ENCODE data around the gene MYCBP2.

MYCBP2 gene

DNA sequence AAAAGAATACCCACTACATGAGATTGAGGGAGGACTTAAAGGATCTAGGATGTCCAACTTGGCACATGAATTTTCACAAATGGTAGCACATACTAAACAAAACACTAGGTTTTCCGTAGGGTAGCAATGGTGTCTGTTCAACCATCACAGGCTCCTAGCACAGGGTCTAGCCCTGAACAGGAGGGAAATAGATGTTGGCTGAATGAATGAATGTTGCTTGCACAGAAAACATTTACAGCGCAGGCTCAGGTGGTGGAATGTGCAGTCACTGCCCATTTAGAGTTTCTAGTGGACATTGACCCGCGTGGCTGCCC is 1.9 kb upstream of the MYCBP2 start:
- Histone ChIP-seq H3K4me1 (ENCODE audit: control insufficient read depth, insufficient read depth, low read depth, low read length) (peaks cover 2% of the 10 kb centered on the region), H4K8ac (ENCODE audit: low read length) (no peak overlapping the region), H3K27ac (ENCODE audit: low read length, poor library complexity, severe bottlenecking) (peak overlapping the region; percentile 85), H2AK5ac (ENCODE audit: low read length, severe bottlenecking) (no peak overlapping the region), H3K9ac (ENCODE audit: low read length) (peak overlapping the region; percentile 85), H3K23ac (ENCODE audit: low read length in 2 of 2) (no peak overlapping the region), H2BK5ac (ENCODE audit: low read depth, low read length, poor library complexity, severe bottlenecking) (no peak overlapping the region), H2BK12ac (ENCODE audit: low read length in 2 of 2) (no peak overlapping the region), H2BK120ac (ENCODE audit: low read depth, low read length) (no peak overlapping the region), H3K36me3 (ENCODE audit: control insufficient read depth in 1 of 2, insufficient read depth in 2 of 2, low read depth in 1 of 2, low read length in 2 of 2) (no peaks in the 10 kb centered on the region), H3K27me3 (ENCODE audit: control insufficient read depth in 1 of 2, insufficient read depth in 1 of 2, low read length in 2 of 2) (no peaks in the 10 kb centered on the region), H3K18ac (ENCODE audit: low read depth in 1 of 2, low read length in 2 of 2) (peak overlapping the region in 1 of 2 experiments; percentile 54), H3K79me1 (replicated peaks; ENCODE audit: low read length, poor library complexity, severe bottlenecking) (peaks cover 6% of the 10 kb centered on the region), H2BK15ac (ENCODE audit: low read depth, poor library complexity, severe bottlenecking) (no peak overlapping the region), H3K4me3 (ENCODE audit: insufficient read depth in 1 of 2, low read depth in 1 of 2, low read length in 2 of 2) (peak overlapping the region in 1 of 2 experiments; percentile 94), H3K14ac (ENCODE audit: low read length in 2 of 2) (no peak overlapping the region), H3K4ac (ENCODE audit: low read depth in 1 of 2, low read length in 2 of 2) (no peak overlapping the region), H3K9me3 (ENCODE audit: control insufficient read depth, low read length) (no peaks in the 10 kb centered on the region), H3K4me2 (ENCODE audit: low read length, poor library complexity, severe bottlenecking) (peak overlapping the region; percentile 79), H4K91ac (ENCODE audit: low read length) (no peak overlapping the region), H2AFZ (ENCODE audit: low read depth, low read length) (peak overlapping the region; percentile 36)
- no peak for DNase-seq
- WGBS, result 6% methylated on average over 4 of the region's 4 CpGs

DNA sequence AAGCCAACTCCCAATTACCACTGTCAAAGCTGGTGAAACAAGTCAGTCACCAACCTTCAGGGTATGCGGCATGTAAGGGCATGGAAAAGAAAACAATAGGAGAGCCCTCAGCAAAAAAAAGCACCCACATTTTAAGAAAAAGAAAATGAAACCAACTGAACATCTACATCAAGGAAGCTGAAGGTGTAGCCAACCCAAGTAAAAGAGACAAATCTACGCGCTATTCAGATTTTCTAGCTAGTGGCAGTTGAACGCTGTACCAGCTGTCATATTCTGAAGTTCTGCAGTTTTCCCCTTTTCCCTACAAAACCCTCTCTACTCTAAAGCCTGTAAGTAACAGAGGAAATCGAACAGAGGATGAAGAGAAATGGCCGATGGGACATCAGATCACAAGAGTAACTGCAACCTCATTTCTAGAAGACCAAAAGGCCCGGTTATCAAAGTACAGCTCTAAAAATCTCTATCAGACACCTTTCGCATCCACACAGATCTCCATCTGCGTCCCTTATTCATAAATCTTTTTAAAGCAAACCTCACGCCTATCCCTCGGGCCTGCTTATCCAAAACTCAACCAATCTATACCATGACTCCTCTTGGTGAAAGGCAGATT is 1.4 kb downstream of the MYCBP2 start:
- Histone ChIP-seq H2BK5ac (ENCODE audit: low read depth, low read length, poor library complexity, severe bottlenecking) (no peak overlapping the region), H3K27ac (ENCODE audit: low read length, poor library complexity, severe bottlenecking) (no peak overlapping the region)

DNA sequence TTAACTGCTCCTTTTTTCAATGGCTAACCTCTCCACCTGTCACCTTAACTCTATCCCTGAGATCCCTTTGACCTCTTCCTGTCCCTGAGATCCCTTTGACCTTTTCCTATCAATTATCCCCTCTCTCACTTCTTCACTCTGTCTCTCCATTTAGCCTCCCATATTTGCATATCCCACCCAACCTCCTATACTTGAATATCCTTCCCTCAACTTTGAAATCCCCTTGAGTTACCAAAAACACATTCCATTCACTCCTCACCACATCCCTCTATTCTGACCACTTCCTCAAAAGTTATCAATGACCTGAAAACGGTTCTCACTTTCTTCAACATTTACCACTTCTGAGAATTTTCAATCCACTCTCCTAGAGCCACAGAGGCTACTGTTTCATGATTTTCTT is 3.0 kb downstream of the MYCBP2 start:
- no peak overlapping the region for H3K4ac ChIP-seq (ENCODE audit: low read depth in 1 of 2, low read length in 2 of 2)
- peaks cover 17% of the 10 kb centered on the region for H3K79me1 ChIP-seq (replicated peaks; ENCODE audit: low read length, poor library complexity, severe bottlenecking)
- no peak overlapping the region for H2AK5ac ChIP-seq (ENCODE audit: low read length, severe bottlenecking)
- no peak overlapping the region for H3K27ac ChIP-seq (ENCODE audit: low read length, poor library complexity, severe bottlenecking)
- H3K23ac ChIP-seq (ENCODE audit: low read length in 2 of 2), result no peak overlapping the region
- H3K18ac ChIP-seq (ENCODE audit: low read depth in 1 of 2, low read length in 2 of 2), result no peak overlapping the region
- no peak for DNase-seq
- no peaks in the 10 kb centered on the region for H3K27me3 ChIP-seq (ENCODE audit: control insufficient read depth in 1 of 2, insufficient read depth in 1 of 2, low read length in 2 of 2)
- peaks cover 6% of the 10 kb centered on the region for H3K4me1 ChIP-seq (ENCODE audit: control insufficient read depth, insufficient read depth, low read depth, low read length)
- H2BK5ac ChIP-seq (ENCODE audit: low read depth, low read length, poor library complexity, severe bottlenecking), result no peak overlapping the region
- no peak overlapping the region for H2BK15ac ChIP-seq (ENCODE audit: low read depth, poor library complexity, severe bottlenecking)
- no peak overlapping the region for H3K4me2 ChIP-seq (ENCODE audit: low read length, poor library complexity, severe bottlenecking)
- H2BK120ac ChIP-seq (ENCODE audit: low read depth, low read length), result no peak overlapping the region
- H4K91ac ChIP-seq (ENCODE audit: low read length), result no peak overlapping the region
- H3K36me3 ChIP-seq (ENCODE audit: control insufficient read depth in 1 of 2, insufficient read depth in 2 of 2, low read depth in 1 of 2, low read length in 2 of 2), result no peaks in the 10 kb centered on the region
- peak overlapping the region in 1 of 2 experiments; percentile 90 for H3K4me3 ChIP-seq (ENCODE audit: insufficient read depth in 1 of 2, low read depth in 1 of 2, low read length in 2 of 2)
- no peak overlapping the region for H3K14ac ChIP-seq (ENCODE audit: low read length in 2 of 2)
- 82% methylated on average over 1 of the region's 1 CpG for WGBS
- H3K9me3 ChIP-seq (ENCODE audit: control insufficient read depth, low read length), result no peaks in the 10 kb centered on the region
- no peak overlapping the region for H3K9ac ChIP-seq (ENCODE audit: low read length)
- no peak overlapping the region for H4K8ac ChIP-seq (ENCODE audit: low read length)
- no peak overlapping the region for H2BK12ac ChIP-seq (ENCODE audit: low read length in 2 of 2)
- no peak overlapping the region for H2AFZ ChIP-seq (ENCODE audit: low read depth, low read length)

More for the DNA sequence above, 1.4 kb downstream of the MYCBP2 start:
- Histone ChIP-seq H3K79me1 (replicated peaks; ENCODE audit: low read length, poor library complexity, severe bottlenecking) (peaks cover 8% of the 10 kb centered on the region), H3K4ac (ENCODE audit: low read depth in 1 of 2, low read length in 2 of 2) (no peak overlapping the region), H4K8ac (ENCODE audit: low read length) (no peak overlapping the region), H2BK120ac (ENCODE audit: low read depth, low read length) (no peak overlapping the region), H3K23ac (ENCODE audit: low read length in 2 of 2) (no peak overlapping the region), H2BK12ac (ENCODE audit: low read length in 2 of 2) (no peak overlapping the region), H3K27me3 (ENCODE audit: control insufficient read depth in 1 of 2, insufficient read depth in 1 of 2, low read length in 2 of 2) (no peaks in the 10 kb centered on the region), H3K4me2 (ENCODE audit: low read length, poor library complexity, severe bottlenecking) (peak overlapping the region; percentile 39), H3K14ac (ENCODE audit: low read length in 2 of 2) (no peak overlapping the region), H2AK5ac (ENCODE audit: low read length, severe bottlenecking) (no peak overlapping the region), H2AFZ (ENCODE audit: low read depth, low read length) (no peak overlapping the region), H3K9me3 (ENCODE audit: control insufficient read depth, low read length) (no peaks in the 10 kb centered on the region), H3K18ac (ENCODE audit: low read depth in 1 of 2, low read length in 2 of 2) (peak overlapping the region in 1 of 2 experiments; percentile 96), H3K4me3 (ENCODE audit: insufficient read depth in 1 of 2, low read depth in 1 of 2, low read length in 2 of 2) (peak overlapping the region; percentile 90 to 94), H3K9ac (ENCODE audit: low read length) (peak overlapping the region; percentile 81), H3K4me1 (ENCODE audit: control insufficient read depth, insufficient read depth, low read depth, low read length) (peaks cover 2% of the 10 kb centered on the region), H2BK15ac (ENCODE audit: low read depth, poor library complexity, severe bottlenecking) (no peak overlapping the region), H3K36me3 (ENCODE audit: control insufficient read depth in 1 of 2, insufficient read depth in 2 of 2, low read depth in 1 of 2, low read length in 2 of 2) (no peaks in the 10 kb centered on the region), H4K91ac (ENCODE audit: low read length) (no peak overlapping the region)
- 64% methylated on average over 8 of the region's 11 CpGs for WGBS
- peak; percentile 43 for DNase-seq

DNA sequence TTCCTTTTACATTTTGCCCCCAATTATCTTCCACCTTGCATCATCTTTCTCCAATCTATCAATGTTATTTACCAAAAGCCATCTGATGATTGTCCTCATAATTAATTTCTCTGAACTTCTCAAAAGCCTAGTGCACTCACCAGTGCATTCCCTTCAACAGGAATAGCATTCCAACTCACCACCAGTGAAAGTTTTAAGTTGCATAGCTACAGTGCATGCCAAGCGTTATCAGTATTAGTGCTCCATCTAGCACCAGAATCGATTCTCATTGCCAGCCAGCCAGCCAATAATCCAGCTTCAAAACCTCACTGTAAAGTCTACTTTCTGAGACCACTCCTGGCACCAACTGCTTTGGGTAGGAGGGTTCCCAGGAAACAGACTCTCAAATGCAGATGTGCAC is 7.4 kb downstream of the MYCBP2 start:
- Histone ChIP-seq H3K23ac (ENCODE audit: low read length in 2 of 2) (no peak overlapping the region), H3K4me1 (ENCODE audit: control insufficient read depth, insufficient read depth, low read depth, low read length) (peaks cover 5% of the 10 kb centered on the region), H3K4me2 (ENCODE audit: low read length, poor library complexity, severe bottlenecking) (no peak overlapping the region), H3K9ac (ENCODE audit: low read length) (no peak overlapping the region), H2BK120ac (ENCODE audit: low read depth, low read length) (no peak overlapping the region), H2AK5ac (ENCODE audit: low read length, severe bottlenecking) (no peak overlapping the region), H3K27ac (ENCODE audit: low read length, poor library complexity, severe bottlenecking) (no peak overlapping the region), H3K14ac (ENCODE audit: low read length in 2 of 2) (no peak overlapping the region), H2BK12ac (ENCODE audit: low read length in 2 of 2) (no peak overlapping the region), H3K36me3 (ENCODE audit: control insufficient read depth in 1 of 2, insufficient read depth in 2 of 2, low read depth in 1 of 2, low read length in 2 of 2) (peaks cover 3 to 8% of the 10 kb centered on the region in 2 experiments), H3K79me1 (replicated peaks; ENCODE audit: low read length, poor library complexity, severe bottlenecking) (peaks cover 24% of the 10 kb centered on the region), H4K91ac (ENCODE audit: low read length) (no peak overlapping the region), H2BK15ac (ENCODE audit: low read depth, poor library complexity, severe bottlenecking) (no peak overlapping the region), H2BK5ac (ENCODE audit: low read depth, low read length, poor library complexity, severe bottlenecking) (no peak overlapping the region), H3K4me3 (ENCODE audit: insufficient read depth in 1 of 2, low read depth in 1 of 2, low read length in 2 of 2) (no peak overlapping the region), H3K18ac (ENCODE audit: low read depth in 1 of 2, low read length in 2 of 2) (no peak overlapping the region), H2AFZ (ENCODE audit: low read depth, low read length) (no peak overlapping the region), H3K27me3 (ENCODE audit: control insufficient read depth in 1 of 2, insufficient read depth in 1 of 2, low read length in 2 of 2) (no peaks in the 10 kb centered on the region), H3K4ac (ENCODE audit: low read depth in 1 of 2, low read length in 2 of 2) (no peak overlapping the region), H3K9me3 (ENCODE audit: control insufficient read depth, low read length) (no peaks in the 10 kb centered on the region), H4K8ac (ENCODE audit: low read length) (no peak overlapping the region)
- DNase-seq, result no peak
- 88% methylated on average over 2 of the region's 2 CpGs for WGBS
